ENCODE data around the gene C1QTNF9B. TPM values are rescaled to one million over a fixed set of nuclear protein-coding genes. Genes with fewer than 3 reads are reported as not detected.

Gene C1QTNF9B
- total and polyA plus RNA-seq, 4 donors = 0.10 to 0.66 (median 0.22) TPM; not detected in 1

GRCh38 chr13:23922005-23922932, 25.0 kb upstream of the C1QTNF9B start:
- no peak for DNase-seq (ENCODE audit: low read depth in 4 of 6, low spot score in 6 of 6)
- Histone ChIP-seq H3K4me3 (ENCODE audit: low read depth, low read length) (no peak overlapping the region), H3K27ac (ENCODE audit: low read depth, low read length) (no peak overlapping the region), H3K9me3 (ENCODE audit: control insufficient read depth, insufficient read depth, low read length) (no peaks in the 10 kb centered on the region), H3K27me3 (ENCODE audit: control insufficient read depth, insufficient read depth, low read length) (peaks cover 3% of the 10 kb centered on the region), H3K36me3 (ENCODE audit: control insufficient read depth, insufficient read depth, low read length) (no peaks in the 10 kb centered on the region), H3K4me1 (ENCODE audit: control insufficient read depth, insufficient read depth, low read length) (no peaks in the 10 kb centered on the region)
- WGBS (ENCODE audit: insufficient coverage) = 73% methylated on average over 5 of the region's 5 CpGs

- peak; percentile 40 to 90 (median 63) for DNase-seq (ENCODE audit: low read depth in 4 of 6, low spot score in 6 of 6)
- Histone ChIP-seq H3K27ac (ENCODE audit: low read depth, low read length) (no peak overlapping the region), H3K27me3 (ENCODE audit: control insufficient read depth, insufficient read depth, low read length) (peaks cover 3% of the 10 kb centered on the region), H3K36me3 (ENCODE audit: control insufficient read depth, insufficient read depth, low read length) (no peaks in the 10 kb centered on the region), H3K4me1 (ENCODE audit: control insufficient read depth, insufficient read depth, low read length) (no peaks in the 10 kb centered on the region), H3K9me3 (ENCODE audit: control insufficient read depth, insufficient read depth, low read length) (no peaks in the 10 kb centered on the region), H3K4me3 (ENCODE audit: low read depth, low read length) (no peak overlapping the region)
- no CpG with 5 or more reads among the region's 2 CpGs for WGBS (ENCODE audit: insufficient coverage)
Observed at GRCh38 chr13:23921451-23921888, 24.2 kb upstream of the C1QTNF9B start.

- Histone ChIP-seq H3K4me1 (ENCODE audit: control insufficient read depth, insufficient read depth, low read length) (no peaks in the 10 kb centered on the region), H3K36me3 (ENCODE audit: control insufficient read depth, insufficient read depth, low read length) (no peaks in the 10 kb centered on the region), H3K4me3 (ENCODE audit: low read depth, low read length) (no peak overlapping the region), H3K27me3 (ENCODE audit: control insufficient read depth, insufficient read depth, low read length) (peaks cover 3% of the 10 kb centered on the region), H3K27ac (ENCODE audit: low read depth, low read length) (no peak overlapping the region), H3K9me3 (ENCODE audit: control insufficient read depth, insufficient read depth, low read length) (no peaks in the 10 kb centered on the region)
- WGBS (ENCODE audit: insufficient coverage) = no CpG with 5 or more reads among the region's 1 CpG
- no peak for DNase-seq (ENCODE audit: low read depth in 4 of 6, low spot score in 6 of 6)
Observed at GRCh38 chr13:23919006-23919405, 21.7 kb upstream of the C1QTNF9B start.

GRCh38 chr13:23918208-23918607, 20.9 kb upstream of the C1QTNF9B start:
- no peak for DNase-seq (ENCODE audit: low read depth in 4 of 6, low spot score in 6 of 6)
- 87% methylated on average over 2 of the region's 2 CpGs for WGBS (ENCODE audit: insufficient coverage)
- Histone ChIP-seq H3K27me3 (ENCODE audit: control insufficient read depth, insufficient read depth, low read length) (peaks cover 3% of the 10 kb centered on the region), H3K4me3 (ENCODE audit: low read depth, low read length) (no peak overlapping the region), H3K36me3 (ENCODE audit: control insufficient read depth, insufficient read depth, low read length) (no peaks in the 10 kb centered on the region), H3K27ac (ENCODE audit: low read depth, low read length) (no peak overlapping the region), H3K9me3 (ENCODE audit: control insufficient read depth, insufficient read depth, low read length) (no peaks in the 10 kb centered on the region), H3K4me1 (ENCODE audit: control insufficient read depth, insufficient read depth, low read length) (no peaks in the 10 kb centered on the region)

- no peaks in the 10 kb centered on the region for H3K36me3 ChIP-seq (ENCODE audit: control insufficient read depth, insufficient read depth, low read length)
- no peaks in the 10 kb centered on the region for H3K4me1 ChIP-seq (ENCODE audit: control insufficient read depth, insufficient read depth, low read length)
- H3K9me3 ChIP-seq (ENCODE audit: control insufficient read depth, insufficient read depth, low read length) = no peaks in the 10 kb centered on the region
- DNase-seq (ENCODE audit: low read depth in 4 of 6, low spot score in 6 of 6) = no peak
- H3K27me3 ChIP-seq (ENCODE audit: control insufficient read depth, insufficient read depth, low read length) = peaks cover 3% of the 10 kb centered on the region
- no CpG with 5 or more reads among the region's 3 CpGs for WGBS (ENCODE audit: insufficient coverage)
- H3K27ac ChIP-seq (ENCODE audit: low read depth, low read length) = no peak overlapping the region
- H3K4me3 ChIP-seq (ENCODE audit: low read depth, low read length) = no peak overlapping the region
Observed at GRCh38 chr13:23915308-23915707, 18.0 kb upstream of the C1QTNF9B start.

- Histone ChIP-seq H3K27me3 (ENCODE audit: control insufficient read depth, insufficient read depth, low read length) (no peaks in the 10 kb centered on the region), H3K27ac (ENCODE audit: low read depth, low read length) (no peak overlapping the region), H3K9me3 (ENCODE audit: control insufficient read depth, insufficient read depth, low read length) (no peaks in the 10 kb centered on the region), H3K4me1 (ENCODE audit: control insufficient read depth, insufficient read depth, low read length) (no peaks in the 10 kb centered on the region), H3K36me3 (ENCODE audit: control insufficient read depth, insufficient read depth, low read length) (no peaks in the 10 kb centered on the region), H3K4me3 (ENCODE audit: low read depth, low read length) (no peak overlapping the region)
- WGBS (ENCODE audit: insufficient coverage) = 40% methylated on average over 1 of the region's 1 CpG
- DNase-seq (ENCODE audit: low read depth in 4 of 6, low spot score in 6 of 6) = no peak
Observed at GRCh38 chr13:23912469-23912868, 15.2 kb upstream of the C1QTNF9B start.

- H3K4me1 ChIP-seq (ENCODE audit: control insufficient read depth, insufficient read depth, low read length) = no peaks in the 10 kb centered on the region
- no peak for DNase-seq (ENCODE audit: low read depth in 4 of 6, low spot score in 6 of 6)
- H3K36me3 ChIP-seq (ENCODE audit: control insufficient read depth, insufficient read depth, low read length) = no peaks in the 10 kb centered on the region
- H3K27me3 ChIP-seq (ENCODE audit: control insufficient read depth, insufficient read depth, low read length) = no peaks in the 10 kb centered on the region
- H3K9me3 ChIP-seq (ENCODE audit: control insufficient read depth, insufficient read depth, low read length) = no peaks in the 10 kb centered on the region
- H3K27ac ChIP-seq (ENCODE audit: low read depth, low read length) = no peak overlapping the region
- H3K4me3 ChIP-seq (ENCODE audit: low read depth, low read length) = no peak overlapping the region
Observed at GRCh38 chr13:23909606-23910005, 12.3 kb upstream of the C1QTNF9B start.

GRCh38 chr13:23905766-23906165, 8.5 kb upstream of the C1QTNF9B start:
- no peaks in the 10 kb centered on the region for H3K9me3 ChIP-seq (ENCODE audit: control insufficient read depth, insufficient read depth, low read length)
- H3K27ac ChIP-seq (ENCODE audit: low read depth, low read length) = no peak overlapping the region
- peaks cover 13% of the 10 kb centered on the region for H3K4me1 ChIP-seq (ENCODE audit: control insufficient read depth, insufficient read depth, low read length)
- no CpG with 5 or more reads among the region's 2 CpGs for WGBS (ENCODE audit: insufficient coverage)
- H3K36me3 ChIP-seq (ENCODE audit: control insufficient read depth, insufficient read depth, low read length) = no peaks in the 10 kb centered on the region
- DNase-seq (ENCODE audit: low read depth in 4 of 6, low spot score in 6 of 6) = no peak
- H3K4me3 ChIP-seq (ENCODE audit: low read depth, low read length) = no peak overlapping the region
- peaks cover 15% of the 10 kb centered on the region for H3K27me3 ChIP-seq (ENCODE audit: control insufficient read depth, insufficient read depth, low read length)

- DNase-seq (ENCODE audit: low read depth in 4 of 6, low spot score in 6 of 6) = no peak
Observed at GRCh38 chr13:23903906-23904280, 6.6 kb upstream of the C1QTNF9B start.

More at GRCh38 chr13:23903906-23904280, 6.6 kb upstream of the C1QTNF9B start:
- Histone ChIP-seq H3K4me3 (ENCODE audit: low read depth, low read length) (peak overlapping the region; percentile 9), H3K27me3 (ENCODE audit: control insufficient read depth, insufficient read depth, low read length) (peaks cover 15% of the 10 kb centered on the region), H3K9me3 (ENCODE audit: control insufficient read depth, insufficient read depth, low read length) (no peaks in the 10 kb centered on the region), H3K4me1 (ENCODE audit: control insufficient read depth, insufficient read depth, low read length) (peaks cover 13% of the 10 kb centered on the region), H3K36me3 (ENCODE audit: control insufficient read depth, insufficient read depth, low read length) (no peaks in the 10 kb centered on the region), H3K27ac (ENCODE audit: low read depth, low read length) (no peak overlapping the region)
- 42% methylated on average over 11 of the region's 16 CpGs for WGBS (ENCODE audit: insufficient coverage)

Data from spinal cord (tissue), 10 donors.